ENCODE results near the gene CDH23.

CDH23 gene

DNA sequence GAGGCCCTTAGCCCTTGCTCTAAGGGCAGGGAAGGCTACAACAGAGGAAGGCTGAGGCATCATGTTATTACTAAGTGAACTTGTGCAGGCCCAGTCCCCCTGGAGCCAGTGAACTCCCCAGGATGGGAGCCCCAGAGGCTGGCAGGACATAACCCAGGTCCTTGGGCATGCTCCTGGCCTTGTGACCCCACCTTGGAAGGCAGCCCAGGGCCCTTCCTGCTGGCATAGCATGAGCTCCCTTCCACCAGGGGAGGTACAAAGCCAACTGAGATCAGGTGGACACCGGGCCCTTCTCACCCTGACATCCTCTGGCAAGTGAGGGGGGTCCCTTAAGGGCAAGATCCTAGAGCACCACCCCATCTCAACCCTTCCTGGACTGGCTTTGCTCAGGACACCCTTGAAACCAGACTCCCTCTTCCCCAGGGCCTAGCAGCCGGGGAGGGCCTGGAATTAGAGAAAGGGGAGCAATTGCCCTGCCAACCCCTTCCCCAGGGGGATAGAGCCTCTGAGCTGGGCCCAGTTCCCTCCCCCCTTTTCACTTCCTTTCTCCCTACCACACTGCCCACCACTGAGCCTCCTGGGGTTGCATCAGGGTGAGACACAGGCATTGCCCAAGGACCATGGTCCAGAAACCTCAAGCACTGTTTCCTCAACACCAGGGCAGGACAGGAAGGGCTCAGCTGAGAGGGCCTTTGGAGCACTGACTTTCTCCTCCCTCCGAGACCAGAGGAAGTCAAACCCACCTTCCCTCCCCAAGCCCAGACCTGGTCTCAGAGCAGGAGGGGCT lies 378.4 kb downstream of the CDH23 start:
- no peak for DNase-seq (ENCODE audit: low read depth)

DNA sequence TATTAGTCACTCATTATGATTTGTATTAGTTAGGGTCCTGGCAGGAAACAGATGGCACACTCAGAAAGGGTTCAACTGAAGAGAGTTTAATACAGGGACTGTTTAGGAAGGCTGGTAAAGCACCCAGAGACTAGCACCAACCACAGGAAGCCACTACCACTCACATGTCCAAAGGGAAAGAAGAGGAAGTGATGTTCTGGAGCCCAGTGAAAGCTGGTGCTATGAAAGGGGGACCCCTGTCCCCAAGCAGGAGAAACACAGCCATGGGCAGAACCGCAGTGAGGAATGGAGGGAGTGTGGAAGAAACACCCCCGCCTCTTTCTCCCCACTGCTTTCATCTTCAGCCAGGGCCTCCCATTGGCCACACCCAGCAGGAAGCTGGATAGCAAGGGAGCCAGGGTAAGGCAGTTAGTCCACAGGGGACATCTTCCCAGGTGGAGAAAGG lies 379.8 kb downstream of the CDH23 start:
- no peak for DNase-seq (ENCODE audit: low read depth)

DNA sequence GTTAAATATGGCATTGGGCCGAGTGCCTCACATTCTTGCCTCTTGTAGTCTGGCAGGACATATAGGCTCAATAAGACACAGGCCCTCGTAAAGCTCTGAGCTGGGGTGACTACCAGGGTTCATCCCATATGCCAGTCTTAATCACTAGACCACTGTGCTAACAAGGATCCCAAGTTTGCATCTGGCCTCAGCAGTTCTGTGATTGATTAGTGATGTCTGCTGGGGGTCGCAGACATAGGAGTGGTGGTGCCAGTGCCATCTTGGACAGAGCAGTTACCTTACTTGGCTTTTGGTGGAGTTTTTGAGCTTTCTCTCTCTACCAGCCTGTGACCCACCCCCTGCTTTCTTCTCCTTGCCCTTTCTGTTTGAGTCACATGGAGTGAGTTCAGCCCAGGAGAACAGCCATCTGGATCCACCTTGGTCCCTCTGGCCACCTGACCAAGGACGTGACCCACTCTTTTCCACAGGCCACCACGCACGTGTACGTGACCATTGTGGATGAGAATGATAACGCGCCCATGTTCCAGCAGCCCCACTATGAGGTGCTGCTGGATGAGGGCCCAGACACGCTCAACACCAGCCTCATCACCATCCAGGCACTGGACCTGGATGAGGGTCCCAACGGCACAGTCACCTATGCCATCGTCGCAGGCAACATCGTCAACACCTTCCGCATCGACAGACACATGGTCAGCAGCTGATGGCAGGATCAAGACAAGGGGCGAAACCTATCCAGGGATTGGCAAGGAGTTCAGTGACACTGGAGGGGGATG lies 380.7 kb downstream of the CDH23 start:
- no peak for DNase-seq (ENCODE audit: low read depth)

DNA sequence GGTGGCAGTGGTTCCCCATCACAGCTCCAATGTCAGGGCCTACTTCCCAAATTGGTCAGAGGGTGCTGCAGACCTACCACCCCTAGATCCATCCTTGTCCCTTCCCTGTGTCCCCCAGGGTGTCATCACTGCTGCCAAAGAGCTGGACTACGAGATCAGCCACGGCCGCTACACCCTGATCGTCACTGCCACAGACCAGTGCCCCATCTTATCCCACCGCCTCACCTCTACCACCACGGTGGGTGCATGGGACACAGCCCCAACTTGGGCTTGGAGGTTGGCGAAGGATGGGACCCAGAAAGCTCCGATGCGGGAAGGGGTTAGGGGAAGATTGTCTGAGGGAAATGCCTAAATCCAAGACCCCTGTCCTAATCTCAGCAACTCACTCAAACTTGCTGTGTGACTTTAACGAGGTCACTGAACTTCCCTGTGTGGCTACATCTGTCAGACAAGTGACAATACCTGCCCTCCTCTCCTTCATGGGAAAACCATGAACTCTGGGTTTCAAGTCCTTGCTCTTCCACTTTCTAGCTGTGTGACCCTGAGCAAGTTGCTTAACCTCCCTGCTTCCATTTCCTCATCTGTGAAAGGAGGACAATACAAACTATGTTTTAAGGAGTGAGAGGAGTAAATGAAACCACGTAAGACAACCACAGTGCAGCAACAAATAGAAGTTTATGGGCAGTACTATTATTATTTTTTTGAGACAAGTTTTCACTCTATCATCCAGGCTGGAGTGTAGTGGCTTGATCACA lies 381.5 kb downstream of the CDH23 start:
- DNase-seq (ENCODE audit: low read depth) = no peak

DNA sequence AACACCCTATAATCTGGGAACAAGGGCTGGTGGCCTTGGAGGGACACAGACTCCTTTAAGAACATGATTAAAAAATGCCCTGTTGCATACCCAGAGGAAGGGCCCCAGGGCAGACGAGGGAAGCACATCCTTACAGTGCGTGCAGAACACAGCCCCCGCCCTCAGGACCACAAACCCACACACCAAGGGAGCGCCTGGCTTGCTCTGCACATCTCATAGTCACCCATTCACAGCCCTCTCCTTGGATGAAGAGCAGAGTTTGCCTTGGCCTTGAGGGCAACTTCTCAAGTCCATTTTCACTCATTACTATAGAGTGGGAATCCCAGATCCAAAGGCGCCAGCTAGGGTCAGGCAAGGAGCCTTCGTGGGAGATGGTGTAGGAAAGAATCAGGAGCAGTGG lies 382.9 kb downstream of the CDH23 start:
- DNase-seq (ENCODE audit: low read depth) = no peak

DNA sequence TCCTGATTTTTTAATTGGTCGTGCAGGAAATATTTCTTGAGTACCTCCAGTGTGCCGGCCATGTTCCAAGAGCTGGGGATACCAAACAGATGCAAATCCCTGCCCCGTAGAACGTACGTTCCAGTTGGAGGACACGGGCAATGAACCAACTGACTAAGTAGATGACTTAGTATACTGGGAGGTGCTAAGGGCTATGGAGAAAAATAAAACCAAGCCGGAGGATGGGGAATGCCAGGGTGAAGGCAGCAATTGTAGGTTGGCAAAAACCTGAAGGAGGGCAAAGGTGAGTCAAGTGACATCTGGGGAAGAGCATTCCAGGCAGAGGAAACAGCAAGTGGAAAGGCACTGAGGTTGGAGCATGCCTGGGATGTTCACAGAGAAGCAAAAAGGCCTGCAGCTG lies 383.4 kb downstream of the CDH23 start:
- DNase-seq (ENCODE audit: low read depth) = no peak

DNA sequence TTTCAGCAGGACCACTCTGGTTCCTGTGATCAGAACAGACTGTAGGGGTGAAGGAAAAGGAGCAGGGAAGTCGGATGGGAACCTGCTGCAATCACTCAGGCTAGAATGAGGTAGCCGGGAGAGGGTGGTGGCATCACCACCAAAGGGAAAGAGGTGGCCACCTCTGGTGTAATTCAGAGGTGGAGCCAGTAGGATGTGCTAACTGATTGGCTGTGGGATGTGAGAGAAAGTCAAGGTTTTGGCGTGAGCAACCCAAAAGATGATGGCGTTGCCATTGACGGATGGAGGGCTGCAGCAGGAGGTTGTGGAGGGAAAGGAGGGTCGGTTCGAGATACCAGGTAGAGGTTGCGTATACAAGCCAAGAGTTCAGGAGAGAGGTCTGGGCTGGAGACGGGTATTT lies 384.0 kb downstream of the CDH23 start:
- no peak for DNase-seq (ENCODE audit: low read depth)

DNA sequence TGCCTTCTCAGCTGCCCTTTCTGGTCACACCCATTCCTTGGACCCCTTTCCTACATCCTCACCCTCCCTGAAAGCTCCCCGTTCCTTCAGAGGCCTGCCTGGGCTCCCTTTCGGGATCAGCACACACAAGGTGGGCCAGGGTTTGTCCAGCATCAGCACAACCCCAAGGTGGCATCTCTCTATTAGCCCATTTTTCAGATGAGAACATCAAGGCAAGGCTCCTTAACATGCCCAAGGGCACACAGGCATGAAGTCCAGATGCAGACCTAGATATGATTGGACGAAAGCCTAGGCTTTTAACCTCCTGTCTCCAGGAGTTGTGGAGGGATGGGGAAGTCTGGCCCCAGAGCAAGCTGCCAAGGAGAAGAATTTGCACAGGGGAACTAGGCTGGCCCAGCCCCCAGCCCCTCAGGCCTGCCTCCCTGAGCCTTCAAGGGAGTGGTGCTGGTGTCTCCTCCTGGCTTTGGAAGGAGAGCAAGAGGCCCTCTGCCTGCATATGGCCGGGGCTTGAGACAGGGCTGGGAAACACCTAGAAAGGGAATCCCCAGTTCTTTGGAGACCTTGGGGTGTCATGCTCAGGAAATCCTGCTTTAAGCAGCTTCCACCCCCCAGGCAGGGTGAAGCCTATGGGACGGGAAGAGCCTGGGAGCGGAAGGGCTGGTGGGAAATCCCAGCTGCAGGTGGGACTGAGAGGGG lies 385.6 kb downstream of the CDH23 start:
- no peak for DNase-seq (ENCODE audit: low read depth)

DNA sequence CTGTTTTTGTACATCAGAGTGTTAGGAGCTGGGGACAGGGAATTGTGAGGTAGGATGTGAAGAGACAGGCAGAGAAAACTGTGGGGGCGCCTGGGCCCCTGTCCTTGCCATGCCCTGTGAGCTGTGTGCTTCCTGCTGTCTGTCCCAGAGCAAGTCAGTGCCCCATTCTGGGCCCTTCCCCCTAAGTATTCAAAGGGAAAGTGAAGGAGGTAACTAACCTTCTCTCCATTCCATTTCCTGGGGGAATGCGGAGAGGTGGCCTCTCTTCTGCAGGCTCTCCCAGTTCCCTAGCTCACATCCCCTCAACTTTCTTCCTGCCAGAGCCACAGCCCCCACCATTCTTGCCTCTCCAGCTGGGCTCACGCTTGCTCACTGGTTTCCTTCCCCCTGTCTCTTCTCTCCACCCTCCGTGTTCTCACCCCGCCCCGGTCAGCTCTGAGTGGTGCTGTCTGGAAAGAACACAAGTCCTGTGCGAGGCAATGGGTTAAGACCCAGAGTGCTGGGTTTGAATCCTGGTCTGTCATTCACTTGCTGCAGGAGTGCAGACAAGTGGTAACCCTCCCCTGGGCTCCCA lies 386.3 kb downstream of the CDH23 start:
- DNase-seq (ENCODE audit: low read depth) = no peak

DNA sequence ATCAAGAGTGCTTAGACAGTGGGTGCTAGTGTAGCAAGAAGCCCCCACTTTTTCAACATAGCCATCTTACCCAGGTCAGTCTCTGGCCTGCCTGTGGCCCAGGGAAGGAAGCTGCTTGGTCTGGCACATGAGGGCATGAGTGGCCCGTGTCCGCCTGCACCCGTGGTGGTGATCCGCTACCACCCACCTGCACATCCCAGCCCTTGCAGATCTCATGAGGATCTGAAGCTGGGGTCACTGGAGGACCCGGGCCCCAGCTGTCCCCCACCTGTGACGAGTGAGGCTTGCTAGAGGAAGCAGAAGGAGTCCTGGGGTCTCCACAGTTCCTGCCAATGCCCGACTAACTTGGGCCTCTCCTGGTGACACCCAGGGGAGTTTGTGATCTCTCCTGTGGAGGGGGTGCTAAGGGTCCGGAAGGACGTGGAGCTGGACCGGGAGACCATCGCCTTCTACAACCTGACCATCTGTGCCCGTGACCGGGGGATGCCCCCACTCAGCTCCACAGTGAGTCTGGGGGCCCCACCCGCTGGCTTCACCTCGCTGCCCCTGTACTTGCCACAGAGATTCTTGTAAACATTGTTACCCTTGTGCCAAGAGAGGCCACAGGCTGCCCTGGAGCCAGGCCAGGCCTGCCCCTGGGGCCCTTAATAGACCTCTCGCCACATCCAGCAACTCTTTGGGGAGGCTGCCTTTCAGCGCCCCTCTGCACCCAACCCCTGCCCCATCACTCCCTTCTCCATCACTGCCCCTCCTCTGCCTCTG lies 387.4 kb downstream of the CDH23 start:
- no peak for DNase-seq (ENCODE audit: low read depth)

DNA sequence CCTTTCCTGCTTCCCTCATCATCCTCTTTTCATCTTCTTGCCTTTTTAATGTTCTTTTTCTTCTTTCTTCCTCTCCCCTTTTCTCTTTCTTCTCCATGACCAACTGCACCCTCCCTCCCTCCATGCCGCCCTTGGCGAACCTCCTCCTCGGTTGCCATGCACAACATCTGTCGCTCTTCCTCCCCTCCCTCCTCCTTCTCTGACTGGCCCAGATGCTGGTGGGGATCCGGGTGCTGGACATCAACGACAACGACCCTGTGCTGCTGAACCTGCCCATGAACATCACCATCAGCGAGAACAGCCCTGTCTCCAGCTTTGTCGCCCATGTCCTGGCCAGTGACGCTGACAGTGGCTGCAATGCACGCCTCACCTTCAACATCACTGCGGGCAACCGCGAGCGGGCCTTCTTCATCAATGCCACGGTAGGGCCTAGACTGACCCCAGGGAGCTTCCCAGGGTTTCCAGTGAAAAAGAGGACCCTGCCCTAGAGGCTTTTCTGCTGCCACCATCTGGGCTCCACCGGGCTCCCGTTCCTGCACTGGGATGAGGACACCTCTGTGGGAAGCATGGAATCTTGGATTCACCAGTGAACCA lies 388.1 kb downstream of the CDH23 start:
- DNase-seq (ENCODE audit: low read depth) = no peak

DNA sequence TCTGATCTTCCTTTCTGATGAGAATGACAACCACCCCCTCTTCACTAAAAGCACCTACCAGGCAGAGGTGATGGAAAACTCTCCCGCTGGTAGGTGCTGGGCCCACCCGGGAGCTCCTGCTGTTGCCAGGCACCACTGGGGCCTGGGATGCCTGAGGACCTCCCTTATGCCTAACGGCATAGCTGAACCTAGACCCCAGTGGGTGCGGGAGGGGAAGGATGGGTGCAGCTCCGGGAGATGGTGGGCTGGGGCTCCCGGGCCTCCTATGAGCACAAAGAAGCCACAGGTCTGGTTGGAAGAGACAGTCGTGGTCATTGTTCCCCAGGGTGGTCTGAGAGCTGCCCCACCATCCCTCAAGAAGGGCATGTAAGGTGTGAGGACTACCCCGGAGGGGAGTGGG lies 392.2 kb downstream of the CDH23 start:
- DNase-seq (ENCODE audit: low read depth) = no peak

DNA sequence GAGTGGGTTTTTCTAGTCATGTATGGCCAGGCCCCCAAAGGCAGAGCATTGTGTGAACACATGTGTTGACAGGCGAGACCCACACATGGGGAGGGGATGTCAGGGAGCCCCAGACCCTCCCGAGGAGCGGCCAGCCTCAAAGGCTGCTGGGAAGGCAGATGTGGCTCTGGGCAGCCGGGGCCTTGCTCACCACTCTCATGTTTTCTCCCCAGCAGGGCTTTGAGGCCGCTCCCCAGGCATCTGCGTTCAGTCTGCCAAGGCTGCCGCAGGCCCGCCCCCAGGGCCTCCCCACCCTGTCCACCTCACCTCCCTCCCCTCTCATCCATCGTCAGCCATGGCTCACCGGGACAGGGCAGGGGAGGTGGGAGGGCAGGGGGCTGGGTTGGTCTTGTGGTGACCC lies 393.2 kb downstream of the CDH23 start:
- DNase-seq (ENCODE audit: low read depth) = no peak

DNA sequence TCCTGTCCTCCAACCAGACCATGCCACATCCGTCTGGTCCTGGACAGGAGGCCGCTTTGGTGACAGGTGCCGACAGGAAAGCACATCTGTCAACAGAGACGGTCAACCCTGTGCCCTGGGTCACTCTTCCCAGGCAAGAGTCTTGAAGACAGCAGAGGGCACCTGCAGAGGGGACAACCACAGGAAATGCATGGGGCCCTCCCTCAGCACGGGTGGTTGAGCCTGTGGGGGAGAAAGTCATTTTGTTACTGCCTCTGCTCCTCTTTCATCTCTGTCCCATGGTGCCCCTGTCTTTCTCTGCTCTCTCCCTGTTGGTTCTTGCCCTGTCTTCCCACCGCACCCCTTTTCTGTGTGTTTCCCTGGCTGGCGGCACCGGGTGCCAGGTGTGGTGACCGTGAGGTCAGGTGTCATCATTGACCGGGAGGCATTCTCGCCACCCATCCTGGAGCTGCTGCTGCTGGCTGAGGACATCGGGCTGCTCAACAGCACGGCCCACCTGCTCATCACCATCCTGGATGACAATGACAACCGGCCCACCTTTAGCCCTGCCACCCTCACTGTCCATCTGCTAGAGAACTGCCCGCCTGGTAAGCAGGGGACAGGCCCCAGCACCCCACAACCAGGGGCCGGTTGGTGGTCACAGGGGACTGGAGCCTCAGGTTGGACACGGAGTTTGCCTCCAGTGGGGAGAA lies 394.2 kb downstream of the CDH23 start:
- no peak for DNase-seq (ENCODE audit: low read depth)

DNA sequence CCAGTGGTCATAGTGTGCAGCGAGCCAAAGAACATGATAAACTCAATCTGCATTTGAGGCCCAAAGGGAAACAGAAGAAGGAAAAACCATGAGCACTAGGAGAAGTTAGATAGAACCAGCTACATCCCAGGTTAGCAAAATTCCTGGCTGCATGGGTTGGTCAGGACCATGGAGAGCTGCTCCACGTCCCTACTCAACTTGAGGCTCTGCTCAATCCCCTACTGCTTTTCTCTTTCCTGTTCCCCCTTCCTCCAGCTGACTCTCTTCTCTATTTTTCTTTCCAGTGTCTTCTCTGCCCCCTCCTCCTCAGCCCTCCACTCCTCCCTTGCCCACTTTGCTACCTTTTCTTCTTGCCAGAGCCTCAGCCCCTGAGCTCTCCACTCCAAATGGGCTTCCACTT lies 398.5 kb downstream of the CDH23 start:
- DNase-seq (ENCODE audit: low read depth) = no peak

DNA sequence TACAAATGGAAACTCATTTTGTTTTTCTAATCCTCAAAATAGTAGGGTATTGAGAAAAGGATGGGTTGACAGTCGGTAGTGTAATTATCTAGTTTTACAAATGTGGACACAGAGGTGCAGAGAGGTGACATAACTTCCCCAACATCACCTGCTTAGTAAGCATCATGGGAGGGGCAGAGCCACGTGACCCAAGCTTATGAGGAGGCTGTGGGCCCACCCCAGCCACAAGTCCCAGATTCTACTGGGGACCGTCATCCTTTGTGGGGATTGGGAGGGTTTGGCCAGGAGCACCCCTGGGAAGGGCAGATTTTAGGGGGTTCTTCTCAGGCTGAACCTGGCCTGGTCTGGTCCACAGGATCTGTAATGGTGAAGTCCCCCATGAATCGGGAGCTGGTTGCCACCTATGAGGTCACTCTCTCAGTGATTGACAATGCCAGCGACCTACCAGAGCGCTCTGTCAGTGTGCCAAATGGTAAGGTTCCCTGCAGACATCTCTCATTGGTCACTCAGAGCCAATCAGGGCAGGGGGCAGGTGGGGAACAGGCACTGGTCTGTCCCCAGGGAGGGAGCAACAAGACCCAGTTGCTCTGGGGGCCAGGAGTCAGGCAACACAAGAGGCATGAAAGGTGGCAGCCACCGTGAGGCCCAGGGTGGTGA lies 400.2 kb downstream of the CDH23 start:
- DNase-seq (ENCODE audit: low read depth) = no peak

DNA sequence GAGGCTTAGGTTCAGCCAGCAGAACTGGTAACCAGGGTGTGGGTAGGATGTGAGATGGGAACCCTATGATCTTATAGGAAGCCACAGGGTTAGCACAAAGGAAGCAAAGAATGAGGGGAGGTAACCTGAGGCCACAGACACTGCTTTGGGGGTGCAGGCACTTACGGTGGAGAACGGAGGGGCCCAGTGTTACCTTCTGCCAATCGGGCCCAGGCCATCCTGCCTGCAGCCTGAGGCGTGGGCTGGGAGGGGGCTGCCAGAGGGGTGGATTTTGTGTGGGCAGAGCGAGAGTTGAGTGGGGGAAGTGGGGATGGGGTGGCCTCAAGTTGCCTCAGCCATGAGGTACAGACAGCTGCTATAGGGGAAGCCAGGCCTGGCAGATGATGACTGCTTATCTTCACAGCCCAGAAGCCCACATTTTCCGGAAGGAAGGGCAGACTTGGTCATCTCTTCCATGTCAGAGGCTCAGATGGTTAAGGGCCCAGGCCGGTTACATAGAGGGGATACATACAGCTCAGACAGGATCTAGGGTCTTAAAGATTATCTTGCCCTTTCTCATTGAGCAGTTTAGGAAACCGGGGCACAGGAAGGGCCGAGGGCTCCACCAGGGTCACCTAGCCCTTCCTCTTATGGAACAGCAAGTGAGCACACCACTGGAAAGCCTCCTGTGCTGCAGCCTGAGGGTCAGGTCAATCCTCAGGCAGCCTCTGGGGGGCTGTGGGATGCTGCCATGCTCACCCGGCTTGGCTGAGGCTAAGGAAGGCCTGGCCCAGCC lies 401.0 kb downstream of the CDH23 start:
- DNase-seq (ENCODE audit: low read depth) = no peak

DNA sequence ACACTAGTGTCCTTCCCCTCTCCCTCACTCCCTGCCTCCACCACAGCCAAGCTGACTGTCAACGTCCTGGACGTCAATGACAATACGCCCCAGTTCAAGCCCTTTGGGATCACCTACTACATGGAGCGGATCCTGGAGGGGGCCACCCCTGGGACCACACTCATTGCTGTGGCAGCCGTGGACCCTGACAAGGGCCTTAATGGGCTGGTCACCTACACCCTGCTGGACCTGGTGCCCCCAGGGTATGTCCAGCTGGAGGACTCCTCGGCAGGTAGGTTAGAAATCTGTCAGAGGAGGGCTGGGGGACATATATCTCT lies 401.5 kb downstream of the CDH23 start:
- DNase-seq (ENCODE audit: low read depth) = no peak

DNA sequence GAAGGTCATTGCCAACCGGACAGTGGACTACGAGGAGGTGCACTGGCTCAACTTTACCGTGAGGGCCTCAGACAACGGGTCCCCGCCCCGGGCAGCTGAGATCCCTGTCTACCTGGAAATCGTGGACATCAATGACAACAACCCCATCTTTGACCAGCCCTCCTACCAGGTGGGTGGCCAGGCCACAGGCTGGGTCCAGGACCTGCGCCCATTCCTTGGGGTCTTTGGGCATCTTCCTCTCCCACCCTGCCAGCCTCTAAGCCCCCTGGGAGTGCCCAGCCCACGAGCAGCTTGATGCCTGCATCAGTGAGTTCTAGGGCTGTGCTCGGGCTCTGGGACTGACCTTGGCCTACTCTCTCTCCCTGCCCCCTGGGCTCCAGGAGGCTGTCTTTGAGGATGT lies 402.4 kb downstream of the CDH23 start:
- DNase-seq (ENCODE audit: low read depth) = no peak
